Measurements from ENCODE around the gene EPHA6.

GRCh38 chr3:97264180-97264579, 449.8 kb downstream of the EPHA6 start:
- TF ChIP-seq CTCF (IDR thresholded peaks at IDR 0.05 in 4 of 5, conservative IDR thresholded peaks at IDR 0.05 in 1 of 5) (no peak), POLR2A (IDR thresholded peaks at IDR 0.05) (no peak)

All from gastrocnemius medialis (tissue), 4 donors.